ENCODE results near the gene PADI4.

Gene PADI4

GRCh38 chr1:17265162-17265561 is 42.8 kb upstream of the PADI4 start:
- H3K4me3 ChIP-seq (replicated peaks in 1 of 2; ENCODE audit: low read depth in 2 of 2, low read length in 2 of 2) = no peak overlapping the region
- TF ChIP-seq, protein P1, sequence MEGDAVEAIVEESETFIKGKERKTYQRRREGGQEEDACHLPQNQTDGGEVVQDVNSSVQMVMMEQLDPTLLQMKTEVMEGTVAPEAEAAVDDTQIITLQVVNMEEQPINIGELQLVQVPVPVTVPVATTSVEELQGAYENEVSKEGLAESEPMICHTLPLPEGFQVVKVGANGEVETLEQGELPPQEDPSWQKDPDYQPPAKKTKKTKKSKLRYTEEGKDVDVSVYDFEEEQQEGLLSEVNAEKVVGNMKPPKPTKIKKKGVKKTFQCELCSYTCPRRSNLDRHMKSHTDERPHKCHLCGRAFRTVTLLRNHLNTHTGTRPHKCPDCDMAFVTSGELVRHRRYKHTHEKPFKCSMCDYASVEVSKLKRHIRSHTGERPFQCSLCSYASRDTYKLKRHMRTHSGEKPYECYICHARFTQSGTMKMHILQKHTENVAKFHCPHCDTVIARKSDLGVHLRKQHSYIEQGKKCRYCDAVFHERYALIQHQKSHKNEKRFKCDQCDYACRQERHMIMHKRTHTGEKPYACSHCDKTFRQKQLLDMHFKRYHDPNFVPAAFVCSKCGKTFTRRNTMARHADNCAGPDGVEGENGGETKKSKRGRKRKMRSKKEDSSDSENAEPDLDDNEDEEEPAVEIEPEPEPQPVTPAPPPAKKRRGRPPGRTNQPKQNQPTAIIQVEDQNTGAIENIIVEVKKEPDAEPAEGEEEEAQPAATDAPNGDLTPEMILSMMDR (IDR thresholded peaks at IDR 0.05; ENCODE audit: low read depth, low read length) = no peak
- DNase-seq (ENCODE audit: low read depth in 2 of 2) = no peak

- no peak overlapping the region for H3K4me3 ChIP-seq (replicated peaks in 1 of 2; ENCODE audit: low read depth in 2 of 2, low read length in 2 of 2)
- no peak for DNase-seq (ENCODE audit: low read depth in 2 of 2)
- TF ChIP-seq, protein P1 (IDR thresholded peaks at IDR 0.05; ENCODE audit: low read depth, low read length) = no peak
Measured at GRCh38 chr1:17265950-17266349, 42.0 kb upstream of the PADI4 start.

DNA sequence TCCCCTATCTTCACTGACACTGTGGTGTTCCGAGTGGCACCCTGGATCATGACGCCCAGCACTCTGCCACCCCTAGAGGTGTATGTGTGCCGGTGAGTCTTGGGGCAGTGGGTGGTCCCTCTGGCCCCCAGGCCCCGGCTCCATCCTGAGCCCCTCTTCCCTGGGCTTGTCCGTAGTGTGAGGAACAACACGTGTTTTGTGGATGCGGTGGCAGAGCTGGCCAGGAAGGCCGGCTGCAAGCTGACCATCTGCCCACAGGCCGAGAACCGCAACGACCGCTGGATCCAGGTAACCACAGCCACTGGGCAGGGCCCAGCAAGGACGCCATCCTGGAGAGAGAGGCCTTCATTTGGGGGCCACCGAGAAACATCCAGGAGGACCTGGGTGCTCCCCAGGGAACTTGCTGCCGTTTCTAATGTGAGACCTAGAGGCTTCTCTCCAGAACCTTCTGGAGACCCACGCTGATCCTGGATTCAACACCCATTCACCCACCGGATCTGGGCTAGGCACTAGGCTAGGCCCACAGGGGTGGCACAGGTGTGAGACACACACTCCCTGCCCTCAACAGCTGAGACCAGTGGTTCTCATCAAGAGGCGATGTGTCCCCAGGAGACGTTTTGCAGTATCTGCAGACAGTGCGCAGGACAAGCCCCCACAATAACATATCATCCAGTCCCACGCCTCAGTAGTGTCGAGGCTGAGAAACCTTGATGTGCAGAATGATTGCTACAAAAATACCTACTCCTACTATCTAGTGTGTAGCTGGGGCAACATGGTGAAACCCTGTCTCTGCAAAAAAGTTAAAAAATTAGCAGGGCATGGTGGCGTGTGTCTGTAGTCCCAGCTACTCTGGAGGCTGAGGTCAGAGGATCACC is 36.9 kb upstream of the PADI4 start:
- no peak overlapping the region for H3K4me3 ChIP-seq (replicated peaks in 1 of 2; ENCODE audit: low read depth in 2 of 2, low read length in 2 of 2)

DNA sequence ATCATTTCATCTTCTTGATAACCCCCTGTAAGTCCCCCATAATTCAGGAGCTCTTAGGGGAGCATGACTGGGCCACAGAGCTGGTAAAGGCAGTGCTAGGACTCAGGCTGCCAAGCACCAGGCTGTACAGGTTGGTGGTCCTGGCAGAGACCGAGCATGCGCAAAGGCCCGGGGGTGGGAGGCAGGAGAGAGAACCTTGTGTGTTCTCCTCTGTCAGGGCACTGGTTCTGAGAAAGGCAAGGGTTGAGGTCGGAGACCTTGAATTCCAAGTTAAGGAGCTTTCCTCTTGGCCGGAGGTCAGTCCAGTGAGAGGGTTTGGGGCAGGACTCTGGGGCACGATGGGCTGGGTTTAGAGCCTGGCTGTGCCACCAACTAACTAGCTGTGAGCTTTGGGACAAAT is 35.9 kb upstream of the PADI4 start:
- no peak for DNase-seq (ENCODE audit: low read depth in 2 of 2)
- TF ChIP-seq, protein P1 (IDR thresholded peaks at IDR 0.05; ENCODE audit: low read depth, low read length) = no peak
- no peak overlapping the region for H3K4me3 ChIP-seq (replicated peaks in 1 of 2; ENCODE audit: low read depth in 2 of 2, low read length in 2 of 2)

More for the DNA sequence above, 36.9 kb upstream of the PADI4 start:
- TF ChIP-seq, protein P1 (IDR thresholded peaks at IDR 0.05; ENCODE audit: low read depth, low read length) = no peak
- DNase-seq (ENCODE audit: low read depth in 2 of 2) = no peak

DNA sequence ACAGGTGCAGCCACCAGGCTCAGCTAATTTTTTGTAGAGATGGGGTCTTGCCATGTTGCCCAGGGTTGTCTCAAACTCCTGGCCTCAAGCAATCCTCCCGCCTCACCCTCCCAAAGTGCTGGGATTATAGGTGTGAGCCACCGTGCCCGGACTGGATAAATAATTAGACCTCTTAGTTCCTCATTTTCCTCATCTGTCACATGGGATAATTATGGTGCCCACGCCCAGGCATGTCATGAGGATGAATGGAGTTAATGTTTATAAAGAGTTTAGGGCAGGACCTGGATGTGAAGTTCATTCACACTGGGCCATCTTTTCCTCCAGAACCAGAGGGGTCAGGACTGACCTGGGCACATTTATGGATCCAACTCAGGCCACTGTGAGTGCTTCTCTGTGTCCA is 35.4 kb upstream of the PADI4 start:
- TF ChIP-seq, protein P1 (IDR thresholded peaks at IDR 0.05; ENCODE audit: low read depth, low read length) = no peak
- no peak for DNase-seq (ENCODE audit: low read depth in 2 of 2)
- no peak overlapping the region for H3K4me3 ChIP-seq (replicated peaks in 1 of 2; ENCODE audit: low read depth in 2 of 2, low read length in 2 of 2)

DNA sequence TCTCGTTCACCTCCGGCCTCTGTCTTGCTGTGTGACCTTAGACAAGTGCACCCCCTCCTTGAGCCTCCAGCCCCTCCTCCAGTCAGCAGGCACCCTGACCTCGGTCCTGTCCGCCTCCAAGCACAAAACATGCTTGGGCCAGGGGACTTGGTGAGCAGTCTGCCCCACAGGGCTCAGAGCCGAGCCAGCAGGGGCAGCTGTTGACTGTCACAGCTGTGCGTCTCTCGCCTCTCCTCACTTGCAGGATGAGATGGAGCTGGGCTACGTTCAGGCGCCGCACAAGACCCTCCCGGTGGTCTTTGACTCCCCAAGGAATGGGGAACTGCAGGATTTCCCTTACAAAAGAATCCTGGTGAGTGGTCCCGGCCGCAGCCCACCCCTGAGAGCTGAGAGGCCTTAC is 34.9 kb upstream of the PADI4 start:
- no peak overlapping the region for H3K4me3 ChIP-seq (replicated peaks in 1 of 2; ENCODE audit: low read depth in 2 of 2, low read length in 2 of 2)
- no peak for DNase-seq (ENCODE audit: low read depth in 2 of 2)
- TF ChIP-seq, protein P1 (IDR thresholded peaks at IDR 0.05; ENCODE audit: low read depth, low read length) = no peak
